ENCODE measurements around the gene MUC7.

MUC7 gene

DNA sequence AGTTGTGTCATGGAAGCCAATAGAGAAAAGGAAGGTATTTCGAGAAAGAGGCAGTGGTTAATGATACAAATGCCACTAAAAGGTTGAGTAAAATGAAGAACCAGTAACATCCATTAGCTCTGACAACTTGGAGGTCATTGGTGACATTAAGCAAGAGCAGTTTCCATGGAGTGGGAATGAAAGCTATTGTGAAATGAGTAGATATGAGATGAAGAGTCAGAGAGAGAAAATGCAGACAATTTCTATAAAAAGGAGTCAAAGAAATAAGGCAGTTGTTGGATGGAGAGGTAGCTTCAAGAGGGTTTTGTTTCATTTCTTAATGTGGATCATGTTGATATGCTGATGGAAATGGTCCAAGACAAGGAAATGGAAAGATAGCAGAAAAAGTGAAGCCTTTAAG, 36.8 kb downstream of the MUC7 start:
- no peak overlapping the region for H3K27ac ChIP-seq
- TF ChIP-seq CTCF (conservative IDR thresholded peaks at IDR 0.05) (no peak), ZFX (IDR thresholded peaks at IDR 0.05) (no peak)

GRCh38 chr4:70511365-70511764, 39.4 kb downstream of the MUC7 start:
- no peak overlapping the region for H3K27ac ChIP-seq
- TF ChIP-seq CTCF (conservative IDR thresholded peaks at IDR 0.05): no peak
- TF ChIP-seq ZFX (IDR thresholded peaks at IDR 0.05): no peak

DNA sequence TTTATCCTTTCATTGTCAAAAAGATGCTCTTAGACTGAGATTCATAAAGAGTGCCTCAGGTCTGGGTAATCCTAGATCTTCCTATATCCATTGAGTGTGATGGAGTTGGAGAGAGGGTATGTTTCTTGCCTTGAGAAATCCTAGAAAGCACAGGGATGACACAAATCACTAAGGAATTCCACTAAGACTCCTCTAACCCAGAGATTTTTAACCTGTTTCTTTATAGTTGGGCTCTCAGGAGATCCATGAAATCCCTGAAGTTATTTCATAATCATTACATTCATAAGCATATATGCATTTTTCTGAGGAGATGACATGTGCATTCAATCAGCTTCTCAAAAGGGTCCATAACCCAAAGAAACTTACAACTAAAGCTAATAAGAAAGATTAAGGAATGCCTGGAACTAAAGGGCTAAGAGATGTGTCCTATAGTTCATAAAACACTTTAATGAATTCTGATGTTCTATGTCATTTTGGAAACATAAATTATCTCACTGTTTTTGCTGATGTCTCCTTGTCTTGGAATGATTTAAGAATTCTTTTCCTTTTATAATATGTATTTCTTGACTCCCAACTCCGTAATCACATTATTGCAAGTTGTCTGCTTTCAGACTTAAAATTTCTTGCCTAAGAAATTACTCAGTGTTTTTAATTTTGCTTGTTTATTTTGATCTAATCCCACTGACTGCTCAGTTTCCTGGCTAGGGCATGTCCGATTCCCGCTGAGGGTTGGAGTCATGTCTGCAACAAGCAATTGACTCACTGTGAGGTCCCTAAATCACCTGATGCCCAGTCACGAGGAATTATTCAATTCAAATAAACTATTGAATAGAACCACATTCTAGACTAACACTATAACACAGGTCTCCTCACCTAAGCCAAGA, 43.6 kb downstream of the MUC7 start:
- no peak overlapping the region for H3K27ac ChIP-seq
- no peak for TF ChIP-seq CTCF (conservative IDR thresholded peaks at IDR 0.05)
- TF ChIP-seq ZFX (IDR thresholded peaks at IDR 0.05): no peak

DNA sequence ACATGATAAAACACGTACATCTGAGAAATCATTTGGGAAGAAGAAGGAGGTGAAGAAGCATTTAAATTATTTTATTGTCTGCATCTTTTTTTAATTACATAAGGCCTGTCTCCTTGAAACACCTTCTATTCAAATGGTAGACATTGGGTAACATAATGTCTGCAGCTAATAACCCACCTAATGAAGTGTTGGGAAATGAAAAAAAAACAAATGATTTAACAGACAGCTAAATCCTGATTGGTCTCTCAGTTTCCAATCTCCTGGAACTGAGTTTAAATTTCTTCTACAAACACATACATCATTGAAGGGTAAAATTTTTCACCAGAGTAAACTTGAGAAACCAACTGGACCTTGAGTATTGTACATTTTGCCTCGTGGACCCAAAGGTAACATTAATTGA, 46.3 kb downstream of the MUC7 start, which contains the start of gene AMTN:
Gene AMTN, plus strand, starts transcription at position 301 of the 400 bp plus-strand sequence. CDS start 209 bp downstream, outside the sequence.
- no peak within 1 kb of the TSS for H3K27ac ChIP-seq
- TF ChIP-seq ZFX (IDR thresholded peaks at IDR 0.05): no peak
- no peak for TF ChIP-seq CTCF (conservative IDR thresholded peaks at IDR 0.05)

DNA sequence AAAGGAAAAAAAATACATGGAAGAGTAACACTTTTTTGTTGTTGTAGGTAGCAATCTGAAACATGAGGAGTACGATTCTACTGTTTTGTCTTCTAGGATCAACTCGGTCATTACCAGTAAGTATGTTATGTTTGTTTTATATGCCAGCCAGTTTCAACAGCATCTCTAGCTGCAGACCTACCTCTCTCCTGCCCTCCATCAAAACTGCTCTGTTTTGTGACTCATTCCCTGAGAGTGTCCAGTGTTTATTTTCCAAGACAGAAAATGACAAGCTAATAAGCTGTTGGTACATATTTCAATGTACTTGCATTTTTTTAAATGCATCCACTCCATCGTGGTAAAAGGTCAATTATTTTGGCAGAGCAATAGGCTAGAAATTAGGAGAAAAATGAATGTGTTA, 46.7 kb downstream of the MUC7 start:
- TF ChIP-seq CTCF (conservative IDR thresholded peaks at IDR 0.05) (no peak), ZFX (IDR thresholded peaks at IDR 0.05) (no peak)
- H3K27ac ChIP-seq: no peak overlapping the region

DNA sequence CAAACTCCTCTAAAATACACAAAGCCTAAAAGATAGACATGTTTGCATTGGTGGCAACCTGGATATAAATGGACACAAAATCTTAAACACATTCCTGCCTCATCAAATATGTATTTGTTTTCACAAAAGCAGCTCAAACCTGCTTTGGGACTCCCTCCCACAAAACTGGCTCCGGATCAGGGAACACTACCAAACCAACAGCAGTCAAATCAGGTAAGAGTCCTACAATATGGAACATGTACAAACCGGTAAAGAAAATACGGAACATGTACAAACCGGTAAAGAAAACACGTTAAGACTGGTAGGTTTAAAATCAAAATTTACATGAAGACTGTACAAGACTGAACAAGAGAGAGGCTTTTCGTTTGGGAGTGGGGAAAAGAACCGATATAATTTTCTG, 50.6 kb downstream of the MUC7 start:
- TF ChIP-seq CTCF (conservative IDR thresholded peaks at IDR 0.05) (no peak), ZFX (IDR thresholded peaks at IDR 0.05) (no peak)
- H3K27ac ChIP-seq: peak overlapping the region; percentile 66; the same call in 1 of the 2 replicates

- TF ChIP-seq ZFX (IDR thresholded peaks at IDR 0.05) (no peak), CTCF (conservative IDR thresholded peaks at IDR 0.05) (no peak)
Observed at GRCh38 chr4:70530997-70531396, 59.0 kb downstream of the MUC7 start.

More at GRCh38 chr4:70530997-70531396, 59.0 kb downstream of the MUC7 start:
- no peak overlapping the region for H3K27ac ChIP-seq
